ENCODE results near the gene STX4.
A peak's percentile ranks its signal among the peaks of the same experiment; 100 is the strongest.
"Not testable (repeated sequence)": the region's sequence is repeated elsewhere in the genome, so short reads cannot be mapped to it uniquely, and the experiment has no call there.

The STX4 gene

GRCh38 chr16:30998852-30999761, 34.3 kb upstream of the STX4 start:
- no peak for DNase-seq

DNA sequence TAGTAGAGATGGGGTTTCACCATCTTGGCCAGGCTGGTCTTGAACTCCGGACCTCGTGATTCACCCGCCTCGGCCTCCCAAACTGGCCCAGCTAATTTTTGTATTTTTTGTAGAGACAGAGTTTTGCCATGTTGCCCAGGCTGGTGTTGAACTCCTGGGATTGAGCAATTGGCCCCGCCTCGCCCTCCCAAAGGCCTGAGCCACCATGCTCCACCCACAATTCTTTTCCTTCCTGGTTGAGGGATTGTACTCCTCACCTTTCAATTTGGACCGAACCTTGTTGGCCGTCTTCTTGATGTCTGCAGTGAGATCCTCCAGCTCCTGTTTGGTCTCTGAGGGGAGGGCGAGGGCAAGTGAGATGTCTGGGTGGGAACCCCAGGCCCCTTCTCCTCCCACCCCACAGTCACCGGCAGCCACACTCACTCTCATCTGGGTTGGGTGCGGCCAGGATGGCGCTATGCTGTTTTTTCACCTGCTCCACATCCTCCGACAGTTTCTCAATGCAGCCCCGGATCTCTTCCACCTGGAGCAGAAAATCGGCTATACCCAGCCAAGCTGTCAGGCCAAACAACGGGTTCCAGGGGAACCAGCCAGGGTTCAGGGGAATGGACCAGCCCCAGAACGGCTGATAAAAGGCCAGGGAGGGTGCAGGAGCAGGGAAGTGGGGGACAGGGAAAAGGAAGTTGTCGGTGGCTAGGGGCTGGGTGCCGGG, 32.5 kb upstream of the STX4 start:
- DNase-seq, result no peak

- no peak for DNase-seq
Observed at GRCh38 chr16:31001507-31002249, 31.7 kb upstream of the STX4 start.

- no peak for DNase-seq
Observed at GRCh38 chr16:31002250-31002700, 31.1 kb upstream of the STX4 start.

DNA sequence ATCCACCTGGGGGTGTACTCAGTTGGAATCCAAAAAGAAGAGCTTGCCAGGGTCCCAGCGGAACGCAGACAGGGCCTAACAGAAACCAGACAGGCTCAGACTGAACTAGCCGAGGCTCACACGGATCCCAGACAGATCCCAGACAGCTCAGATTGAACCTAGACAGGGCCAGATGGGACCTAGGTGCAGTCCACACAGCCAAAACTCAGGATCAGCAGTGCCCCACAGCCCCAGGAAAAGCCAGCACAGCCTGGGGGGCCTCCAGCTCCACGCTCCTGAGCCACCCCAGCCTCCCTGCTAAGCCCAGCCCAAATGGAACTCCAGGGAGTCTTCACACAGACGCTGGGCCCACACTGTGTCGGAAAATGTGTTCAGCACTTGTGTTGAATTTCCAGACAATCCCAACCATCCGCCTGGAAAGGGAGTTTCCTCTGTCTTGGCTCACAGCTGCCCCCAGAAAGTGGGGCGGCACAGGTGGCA, 30.5 kb upstream of the STX4 start:
- DNase-seq, result no peak

- DNase-seq, result no peak
Observed at GRCh38 chr16:31003744-31004143, 29.6 kb upstream of the STX4 start.

GRCh38 chr16:31004658-31005057, 28.7 kb upstream of the STX4 start:
- no peak for DNase-seq

DNA sequence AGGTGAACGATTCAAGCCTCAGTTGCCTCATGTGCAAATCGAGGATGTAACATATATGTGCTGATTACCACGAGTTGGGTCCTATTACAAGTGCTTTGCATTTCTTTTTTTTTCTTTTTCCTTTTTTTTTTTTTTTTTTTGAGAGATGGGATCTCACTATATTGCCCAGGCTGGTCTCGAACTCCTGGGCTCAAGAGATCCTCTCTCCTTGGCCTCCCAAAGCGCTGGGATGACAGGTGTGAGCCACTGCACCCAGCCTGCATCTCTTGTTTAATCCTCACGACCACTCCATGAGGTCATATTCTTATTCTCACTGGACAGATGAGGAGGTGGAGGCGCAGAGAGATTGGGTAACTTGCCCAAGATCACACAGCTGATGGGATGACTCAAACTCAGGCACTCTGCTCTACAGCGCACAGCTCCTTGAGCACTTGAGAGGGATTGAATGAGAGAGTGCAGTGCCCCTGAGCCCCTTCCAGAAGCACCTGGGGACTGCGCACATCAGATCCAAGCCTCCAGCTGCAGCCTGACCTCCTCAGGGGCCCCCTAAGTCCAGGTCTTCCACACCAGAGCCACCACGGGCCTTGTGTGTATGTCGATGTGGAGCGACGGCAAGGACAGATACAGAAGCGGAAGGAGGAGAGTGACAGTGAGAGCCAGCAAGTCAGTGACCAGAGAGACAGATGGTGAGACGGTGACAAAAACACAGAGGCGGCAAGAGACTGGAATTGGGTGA, 27.8 kb upstream of the STX4 start:
- DNase-seq, result no peak

- DNase-seq, result no peak
Observed at GRCh38 chr16:31006086-31006385, 27.3 kb upstream of the STX4 start.

DNA sequence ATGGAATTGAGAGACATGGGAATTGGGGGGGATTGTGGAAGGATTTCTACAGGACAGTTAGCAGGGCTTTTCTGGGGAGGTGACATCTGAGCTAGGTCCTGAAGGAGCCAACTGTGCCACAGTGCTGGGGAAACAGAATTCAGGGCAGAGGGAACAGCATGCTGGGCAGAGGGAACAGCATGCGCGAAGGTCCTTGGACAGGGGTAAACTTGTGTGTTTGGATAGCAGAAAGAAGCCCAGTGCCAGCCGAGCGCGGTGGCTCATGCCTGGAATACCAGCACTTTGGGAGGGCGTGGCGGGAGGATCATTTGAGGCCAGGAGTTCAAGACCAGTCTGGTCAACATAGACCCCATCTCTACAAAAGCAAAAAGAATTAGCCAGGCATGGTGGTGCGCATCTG, 26.8 kb upstream of the STX4 start:
- DNase-seq, result no peak

DNA sequence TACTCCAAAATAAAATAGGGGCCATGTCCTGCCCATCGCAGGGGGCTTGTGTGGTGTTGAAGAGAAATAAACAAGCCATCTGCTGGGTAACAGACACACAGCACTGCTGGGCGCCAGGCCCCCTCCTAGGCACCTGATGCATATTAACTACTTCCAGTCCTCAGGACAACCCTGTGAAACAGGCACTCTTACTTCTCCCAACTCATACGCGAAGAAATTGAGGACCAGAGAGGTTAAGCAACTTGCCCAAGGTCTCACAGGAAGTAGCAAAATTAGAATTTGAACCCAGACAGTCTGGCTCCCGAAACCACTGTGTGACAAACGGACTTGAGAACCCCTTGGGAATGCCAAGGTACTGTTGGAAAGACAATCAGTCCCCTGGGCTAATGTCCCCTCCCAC, 25.7 kb upstream of the STX4 start:
- DNase-seq, result no peak

DNA sequence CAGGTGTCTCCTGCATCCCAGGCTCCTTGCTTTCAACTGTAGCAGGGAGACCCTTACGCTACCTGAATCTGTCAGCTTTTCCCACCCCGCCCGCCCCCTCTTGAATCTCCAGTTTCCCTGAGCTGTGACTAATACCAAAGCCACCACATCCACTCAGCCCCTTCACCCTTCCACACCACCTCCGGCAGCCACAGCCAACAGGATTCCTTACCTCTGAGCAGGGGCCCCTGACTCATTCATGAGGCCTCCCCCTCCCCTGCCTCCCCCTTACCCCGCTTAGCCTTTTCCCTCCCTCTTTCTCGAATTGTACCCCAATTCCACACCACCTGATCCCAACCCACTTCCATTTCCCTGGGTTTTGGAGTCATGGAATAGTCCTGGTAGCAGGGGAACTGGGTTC, 25.2 kb upstream of the STX4 start:
- no peak for DNase-seq

GRCh38 chr16:31008551-31008950, 24.8 kb upstream of the STX4 start:
- DNase-seq, result no peak

DNA sequence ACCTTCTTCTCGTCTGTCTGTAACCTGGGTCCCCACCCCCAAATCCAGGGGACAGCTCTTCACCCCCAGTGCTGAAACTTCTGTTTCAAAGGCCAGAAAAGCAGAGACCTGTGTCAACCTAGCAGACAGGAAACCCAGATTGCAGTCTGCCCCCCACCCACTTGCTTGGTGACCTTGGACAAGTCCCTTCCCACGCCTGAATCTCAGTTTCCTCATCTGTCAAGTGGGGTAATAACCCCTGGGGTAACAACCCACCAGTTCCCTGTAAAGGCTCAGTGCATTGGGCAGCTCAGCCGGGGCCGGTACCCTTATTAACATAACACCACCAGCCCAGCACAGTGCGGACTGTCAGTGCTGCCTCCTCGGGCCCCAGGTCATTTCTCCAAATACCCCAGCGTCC, 24.2 kb upstream of the STX4 start:
- DNase-seq, result no peak

GRCh38 chr16:31009894-31010584, 23.3 kb upstream of the STX4 start:
- no peak for DNase-seq

- peak in 3 of 4 experiments; percentile 6 to 48 (median 40) for DNase-seq
Observed at GRCh38 chr16:31010585-31011325, 22.6 kb upstream of the STX4 start, which contains the start of gene STX1B. Gene STX1B, minus strand, starts transcription at chr16:31010638. Its CDS starts 242 bp downstream, at chr16:31010396.

DNA sequence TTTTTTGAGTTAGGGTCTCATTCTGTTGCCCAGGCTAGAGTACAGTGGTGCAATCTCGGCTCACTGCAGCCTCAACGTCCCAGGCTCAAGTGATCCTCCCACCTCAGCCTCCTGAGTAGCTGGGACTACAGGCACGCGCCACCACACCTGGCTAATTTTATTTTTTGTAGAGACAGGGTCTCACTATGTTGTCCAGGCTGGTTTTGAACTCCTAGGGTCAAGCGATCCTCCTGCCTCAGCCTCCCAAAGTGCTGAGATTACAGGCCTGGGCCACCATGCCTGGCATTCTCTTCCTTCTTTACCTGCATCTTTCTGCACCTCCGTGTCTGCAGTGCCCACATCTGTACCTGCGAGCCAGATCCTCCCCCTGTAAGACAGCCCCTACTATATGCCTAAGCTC, 21.5 kb upstream of the STX4 start:
- not testable (repeated sequence) for DNase-seq

- not testable (repeated sequence) for DNase-seq
Observed at GRCh38 chr16:31013292-31013691, 20.1 kb upstream of the STX4 start.

GRCh38 chr16:31016018-31016417, 17.3 kb upstream of the STX4 start:
- no peak for DNase-seq

DNA sequence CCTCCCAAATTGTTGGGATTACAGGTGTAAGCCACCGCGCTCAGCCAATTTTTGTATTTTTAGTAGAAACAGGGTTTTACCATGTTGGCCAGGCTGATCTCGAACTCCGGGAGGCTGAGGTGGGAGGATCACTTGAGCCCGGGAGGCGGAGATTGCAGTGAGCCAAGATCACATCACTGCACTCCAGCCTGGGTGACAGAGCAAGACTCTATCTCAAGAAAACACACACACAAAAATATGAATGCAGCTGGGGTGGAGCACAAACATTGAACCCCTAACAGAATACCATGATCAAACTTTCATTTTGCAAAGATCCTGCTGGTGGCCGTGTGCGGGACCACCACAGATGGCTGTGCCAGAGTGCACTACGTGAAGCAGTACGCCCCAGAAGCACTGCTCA, 15.6 kb upstream of the STX4 start:
- not testable (repeated sequence) for DNase-seq

GRCh38 chr16:31020536-31020935, 12.8 kb upstream of the STX4 start:
- no peak for DNase-seq
